Esophagus squamous epithelium (tissue), 4 donors: Measurements from ENCODE around the gene MYO18A.

Experiments used
- CTCF ChIP-seq, 6 experiments: fragments of 450-650 bp in 4 of 6; fragments of 200-600 bp in 2 of 6; sonication (generic) in 2 of 6; IDR thresholded peaks; one replicate each; pipeline ENCODE4 v1.5.1; 2016 to 2019; ENCODE audit warnings: antibody characterized with exemption in 6 of 6, mild to moderate bottlenecking in 4 of 6, moderate library complexity in 4 of 6
- POLR2A ChIP-seq, 4 donors: fragments of 450-650 bp; IDR thresholded peaks; one replicate each; pipeline ENCODE4 v1.6.1; 2017; ENCODE audit warnings: antibody characterized with exemption in 4 of 4, mild to moderate bottlenecking in 4 of 4, moderate library complexity in 3 of 4

GRCh38 chr17:29093090-29093871 is 86.9 kb downstream of the MYO18A start:
- TF ChIP-seq POLR2A (IDR thresholded peaks at IDR 0.05) (no peak), CTCF (IDR thresholded peaks at IDR 0.05) (no peak)
